Ascending aorta (tissue), 2 donors: ENCODE measurements around the gene PREP. TPM values are rescaled to one million over a fixed set of nuclear protein-coding genes. Genes with fewer than 3 reads are reported as not detected.

Source experiments
- DNase-seq, 2 donors: peaks; one replicate each; pipeline ENCODE4 v3.0.0-alpha.2; 2019; ENCODE audit warnings: low spot score in 2 of 2
- H3K27ac ChIP-seq, 2 donors: fragments of 200-600 bp; sonication (generic); one replicate each; pipeline ENCODE4 v1.5.1; 2016 to 2017; ENCODE audit warnings: mild to moderate bottlenecking in 1 of 2
- H3K27me3 ChIP-seq: fragments of 200-600 bp; sonication (generic); one replicate; pipeline ENCODE4 v1.5.1; 2017
- H3K36me3 ChIP-seq, 2 donors: fragments of 200-600 bp; sonication (generic); one replicate each; pipeline ENCODE4 v1.5.1; 2016
- H3K4me1 ChIP-seq, 2 donors: fragments of 200-600 bp; sonication (generic); one replicate each; pipeline ENCODE4 v1.5.1; 2016 to 2017; ENCODE audit warnings: mild to moderate bottlenecking in 1 of 2
- H3K4me3 ChIP-seq, 2 donors: fragments of 200-600 bp; sonication (generic); one replicate each; pipeline ENCODE4 v1.5.1; 2016 to 2017; ENCODE audit warnings: mild to moderate bottlenecking in 1 of 2
- H3K9me3 ChIP-seq, 2 donors: fragments of 200-600 bp; sonication (generic); one replicate each; pipeline ENCODE4 v1.5.1; 2016
- CTCF ChIP-seq, 3 experiments: fragments of 200-600 bp in 2 of 3; fragments of 450-650 bp in 1 of 3; sonication (generic) in 2 of 3; IDR thresholded peaks; one replicate each; pipeline ENCODE4 v1.5.1; 2016 to 2019; ENCODE audit warnings: antibody characterized with exemption in 3 of 3, mild to moderate bottlenecking in 1 of 3, moderate library complexity in 1 of 3
- intact Hi-C: fragments of 100-400 bp; cut with DNase I; formaldehyde crosslinking; loops from one replicate; pipeline ENCODE4 v1.15.1; 2023
- total RNA-seq: library from RNA; depleted of rRNA; stranded (reverse); fragments of >200 nt; gene quantifications from one replicate; pipeline ENCODE4 v1.1.0, GENCODE V29; 2016

Gene PREP
- total RNA-seq, 1 donor from 2014 or later = 5.1 TPM

GRCh38 chr6:105317607-105318533 lies 85.0 kb downstream of the PREP start:
- Histone ChIP-seq H3K27me3 (no peaks in the 10 kb centered on the region), H3K9me3 (no peaks in the 10 kb centered on the region), H3K27ac (no peak overlapping the region), H3K36me3 (peaks cover 4 to 40% of the 10 kb centered on the region in 2 donors), H3K4me3 (no peak overlapping the region), H3K4me1 (no peaks in the 10 kb centered on the region)
- DNase-seq = no peak
- intact Hi-C loops = no loop called here
- TF ChIP-seq CTCF (IDR thresholded peaks at IDR 0.05) = no peak

- Histone ChIP-seq H3K27me3 (no peaks in the 10 kb centered on the region), H3K9me3 (no peaks in the 10 kb centered on the region), H3K4me3 (no peak overlapping the region), H3K36me3 (peaks cover 0 to 31% of the 10 kb centered on the region in 2 donors), H3K4me1 (no peaks in the 10 kb centered on the region), H3K27ac (no peak overlapping the region)
- intact Hi-C loops = no loop called here
- no peak for TF ChIP-seq CTCF (IDR thresholded peaks at IDR 0.05)
- no peak for DNase-seq
Measured at GRCh38 chr6:105313211-105313610, 89.7 kb downstream of the PREP start.

- H3K36me3 ChIP-seq = peaks cover 0 to 25% of the 10 kb centered on the region in 2 donors
- H3K9me3 ChIP-seq = no peaks in the 10 kb centered on the region
- H3K4me3 ChIP-seq = no peak overlapping the region
- no peak for TF ChIP-seq CTCF (IDR thresholded peaks at IDR 0.05)
- no peak for DNase-seq
- intact Hi-C loops = no loop called here
- no peak overlapping the region for H3K27ac ChIP-seq
- H3K4me1 ChIP-seq = no peaks in the 10 kb centered on the region
- no peaks in the 10 kb centered on the region for H3K27me3 ChIP-seq
Measured at GRCh38 chr6:105310947-105311346, 91.9 kb downstream of the PREP start.

GRCh38 chr6:105310371-105310770 lies 92.5 kb downstream of the PREP start:
- TF ChIP-seq CTCF (IDR thresholded peaks at IDR 0.05) = no peak
- Histone ChIP-seq H3K36me3 (peaks cover 0 to 26% of the 10 kb centered on the region in 2 donors), H3K4me1 (no peaks in the 10 kb centered on the region), H3K27me3 (no peaks in the 10 kb centered on the region), H3K27ac (no peak overlapping the region), H3K9me3 (no peaks in the 10 kb centered on the region), H3K4me3 (no peak overlapping the region)
- intact Hi-C loops = no loop called here
- no peak for DNase-seq

GRCh38 chr6:105308840-105309239 lies 94.0 kb downstream of the PREP start:
- Histone ChIP-seq H3K9me3 (no peaks in the 10 kb centered on the region), H3K4me1 (no peaks in the 10 kb centered on the region), H3K27me3 (no peaks in the 10 kb centered on the region), H3K36me3 (peaks cover 0 to 26% of the 10 kb centered on the region in 2 donors), H3K27ac (no peak overlapping the region), H3K4me3 (no peak overlapping the region)
- DNase-seq = no peak
- intact Hi-C loops = no loop called here
- TF ChIP-seq CTCF (IDR thresholded peaks at IDR 0.05) = no peak
